HEK293T (cell line): ENCODE data around the gene ULK1.

Experiments used
- ARNT ChIP-seq: fragments of 450-650 bp; IDR thresholded peaks from 2 replicates; pipeline ENCODE4 v1.6.1; 2017; ENCODE audit warnings: mild to moderate bottlenecking
- BHLHE40 ChIP-seq: fragments of 450-650 bp; IDR thresholded peaks from 2 replicates; pipeline ENCODE4 v1.6.1; 2016; ENCODE audit warnings: mild to moderate bottlenecking, moderate library complexity, borderline replicate concordance
- ELF4 ChIP-seq: fragments of 450-650 bp; IDR thresholded peaks from 2 replicates; pipeline ENCODE4 v1.6.1; 2017; ENCODE audit warnings: antibody characterized with exemption
- FOXA1 ChIP-seq: fragments of 450-650 bp; IDR thresholded peaks from 2 replicates; pipeline ENCODE4 v1.6.1; 2016; ENCODE audit warnings: mild to moderate bottlenecking
- FOXM1 ChIP-seq: fragments of 450-650 bp; IDR thresholded peaks from 2 replicates; pipeline ENCODE4 v1.6.1; 2017; ENCODE audit warnings: mild to moderate bottlenecking, borderline replicate concordance
- HDGF ChIP-seq: fragments of 450-650 bp; IDR thresholded peaks from 2 replicates; pipeline ENCODE4 v1.6.1; 2017; ENCODE audit warnings: antibody characterized with exemption, borderline replicate concordance
- SP1 ChIP-seq: fragments of 450-650 bp; IDR thresholded peaks from 2 replicates; pipeline ENCODE4 v1.6.1; 2017
- SUZ12 ChIP-seq: fragments of 450-650 bp; IDR thresholded peaks from 2 replicates; pipeline ENCODE4 v1.6.1; 2016; ENCODE audit warnings: mild to moderate bottlenecking

DNA sequence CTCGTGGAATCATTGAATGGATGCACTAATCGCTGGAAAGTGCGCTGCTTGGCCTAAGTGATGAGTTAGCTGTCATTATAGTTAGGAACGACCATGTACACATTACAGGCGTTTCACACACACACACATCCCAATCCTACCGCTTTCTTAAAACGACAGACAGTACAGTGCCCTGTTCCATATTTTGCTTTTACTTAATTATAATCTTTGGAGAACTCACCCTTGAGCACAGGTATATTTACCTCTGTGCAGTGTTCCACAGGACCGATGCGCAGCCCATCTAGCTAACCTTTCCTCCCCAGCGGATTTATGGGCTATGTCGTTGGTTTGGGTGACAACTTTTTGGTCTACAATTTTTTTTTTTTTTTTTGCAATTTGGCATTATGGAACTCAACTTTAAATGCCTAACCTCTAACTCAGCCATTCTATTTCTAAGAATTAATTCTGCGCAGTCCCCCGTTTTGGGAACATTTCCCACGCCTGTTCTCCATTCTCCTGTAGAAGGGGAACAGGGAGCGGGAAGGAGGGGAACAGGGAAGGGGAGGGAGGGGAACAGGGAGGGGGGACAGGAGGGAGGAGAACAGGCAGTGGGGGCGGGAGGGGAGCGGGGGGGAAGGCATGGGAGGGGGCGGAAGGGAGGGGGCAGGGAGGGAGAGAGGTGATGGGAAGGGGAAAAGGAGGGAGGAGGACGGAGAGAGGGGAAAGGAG, 663 bp upstream of the ULK1 start:
- TF ChIP-seq BHLHE40, result no peak
- TF ChIP-seq ELF4, result no peak
- TF ChIP-seq FOXM1, result no peak
- TF ChIP-seq FOXA1, result no peak
- TF ChIP-seq ARNT, result no peak
- TF ChIP-seq SUZ12, result no peak
- TF ChIP-seq HDGF, result no peak
- no peak for TF ChIP-seq SP1
